CD4-positive, alpha-beta T cell treated with Interleukin-2 at 100 ng/mL for 4 hours (primary cell): ENCODE measurements around the gene CTSO.
"Not testable (repeated sequence)": the region's sequence is repeated elsewhere in the genome, so short reads cannot be mapped to it uniquely, and the experiment has no call there.

Source experiments
- DNase-seq: peaks from one replicate; pipeline ENCODE4 v3.0.0-alpha.2; 2020; ENCODE audit warnings: low spot score

The CTSO gene

GRCh38 chr4:155954939-155955338, 1.3 kb upstream of the CTSO start:
- no peak for DNase-seq

GRCh38 chr4:155954118-155954685, 536 bp upstream of the CTSO start:
- peak; percentile 1 for DNase-seq

GRCh38 chr4:155952501-155952901, 1.2 kb downstream of the CTSO start:
- no peak for DNase-seq

- no peak for DNase-seq
Observed at GRCh38 chr4:155950461-155950860, 3.2 kb downstream of the CTSO start.

GRCh38 chr4:155948541-155948940, 5.1 kb downstream of the CTSO start:
- no peak for DNase-seq

- no peak for DNase-seq
Observed at GRCh38 chr4:155946486-155946885, 7.2 kb downstream of the CTSO start.

GRCh38 chr4:155944516-155944915, 9.2 kb downstream of the CTSO start:
- no peak for DNase-seq

- DNase-seq = no peak
Observed at GRCh38 chr4:155943605-155944291, 9.9 kb downstream of the CTSO start.

GRCh38 chr4:155941820-155942219, 11.8 kb downstream of the CTSO start:
- no peak for DNase-seq

GRCh38 chr4:155941085-155941790, 12.4 kb downstream of the CTSO start:
- no peak for DNase-seq

GRCh38 chr4:155935389-155935986, 18.2 kb downstream of the CTSO start:
- no peak for DNase-seq

GRCh38 chr4:155934634-155935033, 19.0 kb downstream of the CTSO start:
- not testable (repeated sequence) for DNase-seq

- DNase-seq = no peak
Observed at GRCh38 chr4:155931634-155932033, 22.0 kb downstream of the CTSO start.

- DNase-seq = no peak
Observed at GRCh38 chr4:155930330-155930729, 23.3 kb downstream of the CTSO start.

GRCh38 chr4:155929833-155930232, 23.8 kb downstream of the CTSO start:
- DNase-seq = no peak

GRCh38 chr4:155924637-155925036, 29.0 kb downstream of the CTSO start:
- DNase-seq = no peak

GRCh38 chr4:155921597-155921996, 32.1 kb downstream of the CTSO start:
- DNase-seq = no peak

- DNase-seq = no peak
Observed at GRCh38 chr4:155914782-155915181, 38.9 kb downstream of the CTSO start.

GRCh38 chr4:155911905-155912304, 41.8 kb downstream of the CTSO start:
- no peak for DNase-seq

GRCh38 chr4:155909615-155910226, 43.9 kb downstream of the CTSO start:
- no peak for DNase-seq

- DNase-seq = no peak
Observed at GRCh38 chr4:155908187-155909139, 45.2 kb downstream of the CTSO start.
